K562 (cell line): ENCODE results near the gene INPP5D. TPM values are rescaled to one million over a fixed set of nuclear protein-coding genes. Genes with fewer than 3 reads are reported as not detected.

Source experiments
- ETS2 ChIP-seq: IDR thresholded peaks from 2 replicates; pipeline ENCODE4 v1.6.1; 2016; ENCODE audit warnings: borderline replicate concordance, missing genetic modification characterization, mild to moderate bottlenecking, moderate library complexity, missing compliant biosample characterization; ENCODE audit not compliant: poor library complexity, severe bottlenecking
- ETV1 ChIP-seq: fragments of 450-650 bp; conservative IDR thresholded peaks from 2 replicates; pipeline ENCODE4 v1.6.1; 2016; ENCODE audit warnings: missing genetic modification characterization, control low read depth, low read depth, missing compliant biosample characterization
- GTF2E2 ChIP-seq: fragments of 200-800 bp; sonication (Bioruptor generic); IDR thresholded peaks from 2 replicates; pipeline ENCODE4 v1.6.1; 2016; ENCODE audit warnings: missing genetic modification characterization, missing compliant biosample characterization
- HMGN3 ChIP-seq: IDR thresholded peaks from 2 replicates; pipeline ENCODE4 v1.6.1; 2011; ENCODE audit warnings: borderline replicate concordance, low read depth, mild to moderate bottlenecking, mixed read lengths, low read length; ENCODE audit not compliant: insufficient read length; ENCODE audit errors: extremely low read depth
- MNT ChIP-seq, 2 experiments: fragments of 450-650 bp; conservative IDR thresholded peaks; 2 replicates each; pipeline ENCODE4 v1.6.1; 2017; ENCODE audit warnings: mild to moderate bottlenecking in 2 of 2, moderate library complexity in 2 of 2
- NCOA2 ChIP-seq, 2 experiments: fragments of 450-650 bp; IDR thresholded peaks; 2 replicates each; pipeline ENCODE4 v1.6.1; 2018; ENCODE audit warnings: mild to moderate bottlenecking in 2 of 2, moderate library complexity in 1 of 2; ENCODE audit not compliant: partially characterized antibody in 2 of 2
- RBBP5 ChIP-seq: fragments of 200-600 bp; sonication (generic); IDR thresholded peaks from 2 replicates; pipeline ENCODE4 v1.6.1; 2012; ENCODE audit warnings: borderline replicate concordance, mild to moderate bottlenecking, low read length, control low read depth, inconsistent platforms; ENCODE audit not compliant: insufficient read depth, poor library complexity, severe bottlenecking
- RCOR1 ChIP-seq, 2 experiments: IDR thresholded peaks; 2 replicates each; pipeline ENCODE4 v1.6.1; 2012; ENCODE audit warnings: low read depth in 2 of 2, low read length in 2 of 2, borderline replicate concordance in 1 of 2, improper control_type of control experiment in 1 of 2
- RNF2 ChIP-seq: sonication (generic); IDR thresholded peaks from 2 replicates; pipeline ENCODE4 v1.6.1; 2016
- SIRT6 ChIP-seq: IDR thresholded peaks from one replicate; pipeline ENCODE4 v1.6.1; 2012; ENCODE audit warnings: low read depth, mild to moderate bottlenecking, control low read depth, inconsistent platforms, low read length, moderate library complexity
- ZBTB40 ChIP-seq, 2 experiments: fragments of 450-650 bp in 1 of 2; sonication (generic) in 1 of 2; formaldehyde crosslinking in 1 of 2; IDR thresholded peaks; 2 replicates each; pipeline versions ENCODE4 v1.7.1 to v1.9.0; 2016 to 2022; ENCODE audit warnings: inconsistent platforms in 1 of 2, mild to moderate bottlenecking in 1 of 2, missing genetic modification reagents in 1 of 2
- ZFP36 ChIP-seq: fragments of 150-350 bp; IDR thresholded peaks from 2 replicates; pipeline ENCODE4 v1.6.1; 2018; ENCODE audit warnings: low read length, low read depth; ENCODE audit not compliant: partially characterized antibody
- ZNF124 ChIP-seq: sonication (generic); formaldehyde crosslinking; IDR thresholded peaks from 2 replicates; pipeline ENCODE4 v1.8.1; 2022; ENCODE audit warnings: missing genetic modification reagents
- ZNF431 ChIP-seq: sonication (generic); formaldehyde crosslinking; IDR thresholded peaks from 2 replicates; pipeline ENCODE4 v1.8.0; 2022; ENCODE audit warnings: mild to moderate bottlenecking, missing genetic modification reagents
- ZNF584 ChIP-seq: fragments of 200-800 bp; sonication (Bioruptor generic); IDR thresholded peaks from 2 replicates; pipeline ENCODE4 v1.6.1; 2016; ENCODE audit warnings: low read depth, mild to moderate bottlenecking, missing genetic modification characterization, missing compliant biosample characterization
- polyA plus RNA-seq, 8 experiments: library from polyadenylated mRNA; depleted of rRNA in 4 of 8; stranded (reverse) in 5 of 8; unstranded in 3 of 8; fragments of >200 nt; fragmentation: Nextera tagmentation in 2 of 8; fragmentation: Illumina TruSeq in 1 of 8; extraction: Ambion mirVana in 2 of 8; extraction: Trizol in 1 of 8; gene quantifications; 2 replicates each; pipeline versions ENCODE4 v1.2.1 to v1.2.3, GENCODE V29; 2011 to 2014; ENCODE audit warnings: inconsistent platforms in 1 of 8, missing spikeins in 1 of 8
- total RNA-seq, 7 experiments: library from RNA; depleted of rRNA in 6 of 7; stranded (reverse); fragments of >200 nt in 6 of 7; fragmentation: Illumina TruSeq in 2 of 7; extraction: Trizol in 2 of 7; gene quantifications; 2 replicates each; pipeline versions ENCODE4 v1.2.1 to v1.2.3, GENCODE V29; 2011 to 2021; ENCODE audit warnings: low replicate concordance in 1 of 7

The INPP5D gene
- total and polyA plus RNA-seq, 9 of the 15 experiments (the other 6 are each of a cell fraction or from before 2014, with no cell fraction given): 0.55 to 6.2 (median 2.2) TPM

- TF ChIP-seq ZBTB40 (IDR thresholded peaks at IDR 0.05): peak; percentile 95
- TF ChIP-seq ZBTB40 (CRISPR knock-in tag; IDR thresholded peaks at IDR 0.05): no peak
- TF ChIP-seq ZNF431: peak; percentile 59; the same call in 1 of the 2 replicates
- no peak for TF ChIP-seq SIRT6
- TF ChIP-seq ZNF584 (CRISPR knock-in tag): no peak
- no peak for TF ChIP-seq ETS2 (tag)
- TF ChIP-seq HMGN3: peak; percentile 45
- no peak for TF ChIP-seq NCOA2 (IDR thresholded peaks at IDR 0.05; ENCODE audit: partially characterized antibody in 2 of 2)
- TF ChIP-seq RCOR1 (IDR thresholded peaks at IDR 0.05; ENCODE audit: borderline replicate concordance in 1 of 2, low read depth in 2 of 2, low read length in 2 of 2): peak in 1 of 2 experiments; percentile 48; a peak in 1 of 4 replicates
- no peak for TF ChIP-seq ZFP36
- TF ChIP-seq RNF2: no peak
- no peak for TF ChIP-seq GTF2E2 (tag)
- peak; percentile 73 to 89 for TF ChIP-seq MNT (conservative IDR thresholded peaks at IDR 0.05)
- TF ChIP-seq ETV1 (tag): peak; percentile 96
- peak; percentile 96 for TF ChIP-seq RBBP5
- TF ChIP-seq ZNF124 (CRISPR knock-in tag): no peak
These were observed 191.4 kb downstream of the INPP5D start, which contains the start of gene ATG16L1 (continued) for GRCh38 chr2:233251306-233252116.
